Measurements from ENCODE around the gene ATP5IF1.

ATP5IF1 gene

DNA sequence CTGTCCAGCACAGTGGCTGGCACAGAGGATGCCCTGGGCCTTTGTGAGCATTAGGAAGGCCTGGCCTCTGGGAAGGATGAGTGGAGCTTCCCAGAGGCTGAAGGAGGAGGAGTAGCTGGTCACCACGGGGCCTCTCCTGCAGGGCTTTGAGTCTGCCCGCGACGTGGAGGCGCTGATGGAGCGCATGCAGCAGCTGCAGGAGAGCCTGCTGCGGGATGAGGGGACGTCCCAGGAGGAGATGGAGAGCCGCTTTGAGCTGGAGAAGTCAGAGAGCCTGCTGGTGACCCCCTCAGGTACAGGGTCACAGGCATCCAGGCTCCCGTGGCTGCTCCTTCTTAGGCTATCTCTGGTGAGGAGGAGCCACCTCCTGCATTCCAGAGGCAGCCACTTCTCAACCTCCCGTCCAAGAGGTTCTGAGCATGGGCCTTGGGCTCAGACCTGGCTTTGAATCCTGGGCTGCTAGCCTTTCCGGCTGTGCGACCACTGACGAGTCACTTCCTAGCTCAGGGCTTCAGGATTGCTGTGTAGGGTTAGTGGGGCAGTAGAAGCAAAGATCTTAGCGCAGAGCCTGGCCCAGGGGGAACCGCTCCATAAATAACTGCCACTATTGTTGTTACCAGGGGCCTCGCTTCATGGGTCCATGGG, 37.4 kb downstream of the ATP5IF1 start:
- H3K36me3 ChIP-seq (ENCODE audit: control insufficient read depth, low read depth, low read length) = peaks cover 47% of the 10 kb centered on the region

GRCh38 chr1:28278763-28279162, 42.8 kb downstream of the ATP5IF1 start:
- no peaks in the 10 kb centered on the region for H3K9me3 ChIP-seq (ENCODE audit: control insufficient read depth, low read depth, low read length)
- H3K27me3 ChIP-seq (ENCODE audit: control insufficient read depth, insufficient read depth, low read length) = no peaks in the 10 kb centered on the region
- no peaks in the 10 kb centered on the region for H3K4me1 ChIP-seq (ENCODE audit: control insufficient read depth, low read depth, low read length)
- H3K27ac ChIP-seq (ENCODE audit: low read length) = no peak overlapping the region
- no peak overlapping the region for H3K9ac ChIP-seq (ENCODE audit: low read length)
- H3K4me3 ChIP-seq (ENCODE audit: low read length) = no peak overlapping the region
- peaks cover 68% of the 10 kb centered on the region for H3K36me3 ChIP-seq (ENCODE audit: control insufficient read depth, low read depth, low read length)

More for the DNA sequence above, 37.4 kb downstream of the ATP5IF1 start:
- no peaks in the 10 kb centered on the region for H3K9me3 ChIP-seq (ENCODE audit: control insufficient read depth, low read depth, low read length)
- no peak overlapping the region for H3K9ac ChIP-seq (ENCODE audit: low read length)
- H3K4me1 ChIP-seq (ENCODE audit: control insufficient read depth, low read depth, low read length) = no peaks in the 10 kb centered on the region
- no peak overlapping the region for H3K4me3 ChIP-seq (ENCODE audit: low read length)
- no peak overlapping the region for H3K27ac ChIP-seq (ENCODE audit: low read length)
- no peaks in the 10 kb centered on the region for H3K27me3 ChIP-seq (ENCODE audit: control insufficient read depth, insufficient read depth, low read length)

DNA sequence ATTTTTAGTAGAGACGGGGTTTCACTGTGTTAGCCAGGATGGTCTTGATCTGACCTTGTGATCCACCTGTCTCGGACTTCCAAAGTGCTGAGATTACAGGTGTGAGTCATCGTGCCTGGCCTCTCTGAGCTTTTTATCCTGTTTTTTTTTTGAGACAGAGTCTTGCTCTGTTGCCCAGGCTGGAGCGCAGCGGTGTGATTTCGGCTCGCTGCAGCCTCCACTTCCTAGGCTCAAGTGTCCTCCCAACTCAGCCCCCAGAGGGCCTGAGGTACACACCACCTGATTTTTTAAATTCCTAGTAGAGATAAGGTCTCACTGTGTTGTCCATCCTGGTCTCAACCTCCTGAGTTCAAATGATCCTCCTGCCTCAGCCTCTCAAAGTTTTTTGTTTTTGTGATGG, 43.8 kb downstream of the ATP5IF1 start:
- Histone ChIP-seq H3K9me3 (ENCODE audit: control insufficient read depth, low read depth, low read length) (no peaks in the 10 kb centered on the region), H3K4me3 (ENCODE audit: low read length) (no peak overlapping the region), H3K9ac (ENCODE audit: low read length) (no peak overlapping the region), H3K27me3 (ENCODE audit: control insufficient read depth, insufficient read depth, low read length) (no peaks in the 10 kb centered on the region), H3K36me3 (ENCODE audit: control insufficient read depth, low read depth, low read length) (peaks cover 59% of the 10 kb centered on the region), H3K27ac (ENCODE audit: low read length) (no peak overlapping the region), H3K4me1 (ENCODE audit: control insufficient read depth, low read depth, low read length) (no peaks in the 10 kb centered on the region)

DNA sequence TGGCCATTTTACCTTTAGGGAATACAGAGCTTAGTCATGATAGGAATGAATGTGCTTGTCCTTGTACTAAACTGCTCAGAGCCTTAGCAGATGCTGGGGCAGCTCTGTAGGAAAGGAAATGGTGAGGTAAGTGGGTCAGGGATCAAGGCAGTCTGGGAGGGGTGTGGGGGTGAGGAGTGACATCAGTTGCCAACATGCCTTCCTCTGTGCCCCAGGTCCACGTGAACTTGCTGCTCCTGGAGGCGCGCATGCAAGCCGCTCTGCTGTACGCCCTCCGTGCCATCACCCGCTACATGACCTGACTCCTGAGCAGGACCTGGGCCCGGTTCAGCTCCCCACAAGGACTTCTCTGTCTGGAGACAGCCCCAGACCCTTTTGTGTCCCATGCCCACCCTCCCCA, 44.6 kb downstream of the ATP5IF1 start:
- Histone ChIP-seq H3K4me3 (ENCODE audit: low read length) (no peak overlapping the region), H3K27me3 (ENCODE audit: control insufficient read depth, insufficient read depth, low read length) (no peaks in the 10 kb centered on the region), H3K9me3 (ENCODE audit: control insufficient read depth, low read depth, low read length) (no peaks in the 10 kb centered on the region), H3K36me3 (ENCODE audit: control insufficient read depth, low read depth, low read length) (peaks cover 53% of the 10 kb centered on the region), H3K9ac (ENCODE audit: low read length) (no peak overlapping the region), H3K4me1 (ENCODE audit: control insufficient read depth, low read depth, low read length) (no peaks in the 10 kb centered on the region), H3K27ac (ENCODE audit: low read length) (no peak overlapping the region)

GRCh38 chr1:28280977-28281381, 45.1 kb downstream of the ATP5IF1 start:
- Histone ChIP-seq H3K36me3 (ENCODE audit: control insufficient read depth, low read depth, low read length) (peaks cover 53% of the 10 kb centered on the region), H3K27me3 (ENCODE audit: control insufficient read depth, insufficient read depth, low read length) (no peaks in the 10 kb centered on the region), H3K4me3 (ENCODE audit: low read length) (no peak overlapping the region), H3K4me1 (ENCODE audit: control insufficient read depth, low read depth, low read length) (no peaks in the 10 kb centered on the region), H3K9ac (ENCODE audit: low read length) (no peak overlapping the region), H3K27ac (ENCODE audit: low read length) (no peak overlapping the region), H3K9me3 (ENCODE audit: control insufficient read depth, low read depth, low read length) (no peaks in the 10 kb centered on the region)

- Histone ChIP-seq H3K4me3 (ENCODE audit: low read length) (no peak overlapping the region), H3K9me3 (ENCODE audit: control insufficient read depth, low read depth, low read length) (no peaks in the 10 kb centered on the region), H3K27ac (ENCODE audit: low read length) (no peak overlapping the region), H3K36me3 (ENCODE audit: control insufficient read depth, low read depth, low read length) (peaks cover 53% of the 10 kb centered on the region), H3K27me3 (ENCODE audit: control insufficient read depth, insufficient read depth, low read length) (no peaks in the 10 kb centered on the region), H3K9ac (ENCODE audit: low read length) (no peak overlapping the region), H3K4me1 (ENCODE audit: control insufficient read depth, low read depth, low read length) (no peaks in the 10 kb centered on the region)
Measured at GRCh38 chr1:28281608-28282425, 45.9 kb downstream of the ATP5IF1 start.

DNA sequence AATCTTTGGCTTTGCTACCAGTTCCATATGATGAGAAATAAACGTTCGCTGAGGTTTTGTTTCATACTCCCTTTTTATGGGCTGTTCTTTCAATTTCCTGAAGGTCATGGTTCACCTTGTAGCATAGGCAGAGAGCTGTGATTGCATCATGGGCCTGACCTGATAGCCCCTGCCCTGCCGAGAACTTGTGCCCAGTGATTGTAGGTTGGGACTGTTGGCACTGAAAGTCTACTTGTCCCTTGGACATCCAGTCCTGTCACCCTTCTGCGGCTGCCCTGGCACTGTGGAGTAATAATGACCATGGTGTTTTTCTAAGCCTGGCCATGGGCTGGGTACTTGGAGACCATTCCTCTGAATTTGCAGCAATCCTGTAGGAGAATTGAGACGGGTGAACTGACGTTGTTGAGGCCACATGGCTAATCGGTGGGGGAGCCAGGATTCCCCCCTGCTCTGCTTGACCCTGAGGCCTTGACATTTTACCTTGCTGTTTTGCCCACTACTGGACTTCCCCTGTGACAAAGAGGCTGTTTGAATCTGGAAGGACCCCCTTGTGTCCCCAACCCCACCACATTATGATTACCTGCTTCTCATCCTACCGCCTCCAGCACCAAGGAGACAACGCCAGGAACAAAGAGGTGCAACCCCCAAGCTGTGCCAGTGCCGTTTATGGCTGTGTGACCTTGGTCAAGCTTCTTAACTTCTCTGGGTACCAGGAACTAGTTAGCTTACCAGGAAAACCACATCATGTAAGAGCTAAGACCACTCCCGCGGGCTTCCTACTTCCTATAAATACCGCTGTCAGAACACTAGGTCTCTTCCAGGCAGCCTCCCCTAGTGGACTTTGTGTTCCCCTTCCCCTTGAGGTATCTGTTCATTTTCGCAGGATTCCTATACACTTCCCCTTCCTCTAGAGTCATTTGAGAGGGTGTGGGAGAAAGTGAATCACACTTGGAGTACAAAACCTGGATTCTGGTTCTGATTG, 46.8 kb downstream of the ATP5IF1 start:
- no peaks in the 10 kb centered on the region for H3K4me1 ChIP-seq (ENCODE audit: control insufficient read depth, low read depth, low read length)
- H3K36me3 ChIP-seq (ENCODE audit: control insufficient read depth, low read depth, low read length) = peaks cover 51% of the 10 kb centered on the region
- no peak overlapping the region for H3K27ac ChIP-seq (ENCODE audit: low read length)
- H3K27me3 ChIP-seq (ENCODE audit: control insufficient read depth, insufficient read depth, low read length) = no peaks in the 10 kb centered on the region
- H3K4me3 ChIP-seq (ENCODE audit: low read length) = no peak overlapping the region
- no peak overlapping the region for H3K9ac ChIP-seq (ENCODE audit: low read length)
- H3K9me3 ChIP-seq (ENCODE audit: control insufficient read depth, low read depth, low read length) = no peaks in the 10 kb centered on the region

- no peak overlapping the region for H3K9ac ChIP-seq (ENCODE audit: low read length)
- peaks cover 18% of the 10 kb centered on the region for H3K36me3 ChIP-seq (ENCODE audit: control insufficient read depth, low read depth, low read length)
- no peak overlapping the region for H3K4me3 ChIP-seq (ENCODE audit: low read length)
- no peak overlapping the region for H3K27ac ChIP-seq (ENCODE audit: low read length)
- no peaks in the 10 kb centered on the region for H3K9me3 ChIP-seq (ENCODE audit: control insufficient read depth, low read depth, low read length)
- no peaks in the 10 kb centered on the region for H3K4me1 ChIP-seq (ENCODE audit: control insufficient read depth, low read depth, low read length)
- H3K27me3 ChIP-seq (ENCODE audit: control insufficient read depth, insufficient read depth, low read length) = no peaks in the 10 kb centered on the region
Measured at GRCh38 chr1:28286111-28286510, 50.2 kb downstream of the ATP5IF1 start.

Measured in iPS-18a (cell line).